ENCODE results near the gene SNRPA1.
A peak's percentile ranks its signal among the peaks of the same experiment; 100 is the strongest.
"Not testable (repeated sequence)": the region's sequence is repeated elsewhere in the genome, so short reads cannot be mapped to it uniquely, and the experiment has no call there.

Gene SNRPA1

DNA sequence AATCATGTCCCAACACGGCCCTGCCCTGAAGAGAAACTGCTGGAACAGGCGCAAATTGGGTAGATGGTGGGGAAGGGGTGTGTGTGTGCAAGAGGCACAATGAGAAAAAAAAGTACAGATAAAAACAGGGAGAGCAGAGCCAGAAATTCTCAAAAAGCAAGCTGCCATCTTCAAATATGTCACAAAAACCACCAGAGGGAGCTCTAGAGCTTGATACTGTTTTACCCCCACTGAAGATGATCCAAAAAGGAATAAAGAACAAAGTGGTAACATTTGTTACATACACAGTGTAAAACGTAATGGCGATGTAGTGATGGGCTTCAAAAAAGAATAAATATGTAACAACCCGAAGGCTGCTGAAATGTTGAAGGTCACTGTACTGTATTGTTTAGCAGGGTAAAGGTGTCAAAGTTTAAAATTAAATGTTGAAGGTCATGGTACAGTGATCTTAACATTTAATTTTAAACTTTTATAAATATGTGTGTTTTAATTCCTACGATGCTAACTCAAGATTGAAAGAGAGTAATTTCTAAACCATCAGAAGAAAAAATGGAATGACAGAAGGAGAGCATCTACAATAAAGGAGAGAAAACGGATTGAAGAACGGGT is 6.0 kb downstream of the SNRPA1 start:
- TF ChIP-seq, protein P1, sequence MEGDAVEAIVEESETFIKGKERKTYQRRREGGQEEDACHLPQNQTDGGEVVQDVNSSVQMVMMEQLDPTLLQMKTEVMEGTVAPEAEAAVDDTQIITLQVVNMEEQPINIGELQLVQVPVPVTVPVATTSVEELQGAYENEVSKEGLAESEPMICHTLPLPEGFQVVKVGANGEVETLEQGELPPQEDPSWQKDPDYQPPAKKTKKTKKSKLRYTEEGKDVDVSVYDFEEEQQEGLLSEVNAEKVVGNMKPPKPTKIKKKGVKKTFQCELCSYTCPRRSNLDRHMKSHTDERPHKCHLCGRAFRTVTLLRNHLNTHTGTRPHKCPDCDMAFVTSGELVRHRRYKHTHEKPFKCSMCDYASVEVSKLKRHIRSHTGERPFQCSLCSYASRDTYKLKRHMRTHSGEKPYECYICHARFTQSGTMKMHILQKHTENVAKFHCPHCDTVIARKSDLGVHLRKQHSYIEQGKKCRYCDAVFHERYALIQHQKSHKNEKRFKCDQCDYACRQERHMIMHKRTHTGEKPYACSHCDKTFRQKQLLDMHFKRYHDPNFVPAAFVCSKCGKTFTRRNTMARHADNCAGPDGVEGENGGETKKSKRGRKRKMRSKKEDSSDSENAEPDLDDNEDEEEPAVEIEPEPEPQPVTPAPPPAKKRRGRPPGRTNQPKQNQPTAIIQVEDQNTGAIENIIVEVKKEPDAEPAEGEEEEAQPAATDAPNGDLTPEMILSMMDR (IDR thresholded peaks at IDR 0.05; ENCODE audit: borderline replicate concordance, insufficient read depth, low read depth, low read length) = peak; percentile 47; the same call in 1 of the 2 replicates
- H3K4me3 ChIP-seq (ENCODE audit: low read depth, low read length) = no peak overlapping the region

DNA sequence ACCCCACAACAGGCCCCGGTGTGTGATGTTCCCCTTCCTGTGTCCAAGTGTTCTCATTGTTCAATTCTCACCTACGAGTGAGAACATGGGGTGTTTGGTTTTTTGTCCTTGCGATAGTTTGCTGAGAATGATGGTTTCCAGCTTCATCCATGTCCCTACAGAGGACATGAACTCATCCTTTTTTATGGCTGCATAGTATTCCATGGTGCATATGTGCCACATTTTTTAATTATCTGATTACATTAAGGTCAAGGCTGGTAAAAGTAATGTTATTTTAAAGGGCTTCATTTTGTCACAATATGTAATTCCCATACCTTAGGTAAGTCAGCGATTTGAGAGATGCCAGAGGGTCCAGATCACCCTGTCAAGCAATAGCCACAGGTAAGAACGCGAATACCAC is 7.7 kb downstream of the SNRPA1 start:
- H3K4me3 ChIP-seq (ENCODE audit: low read depth, low read length) = not testable (repeated sequence)

DNA sequence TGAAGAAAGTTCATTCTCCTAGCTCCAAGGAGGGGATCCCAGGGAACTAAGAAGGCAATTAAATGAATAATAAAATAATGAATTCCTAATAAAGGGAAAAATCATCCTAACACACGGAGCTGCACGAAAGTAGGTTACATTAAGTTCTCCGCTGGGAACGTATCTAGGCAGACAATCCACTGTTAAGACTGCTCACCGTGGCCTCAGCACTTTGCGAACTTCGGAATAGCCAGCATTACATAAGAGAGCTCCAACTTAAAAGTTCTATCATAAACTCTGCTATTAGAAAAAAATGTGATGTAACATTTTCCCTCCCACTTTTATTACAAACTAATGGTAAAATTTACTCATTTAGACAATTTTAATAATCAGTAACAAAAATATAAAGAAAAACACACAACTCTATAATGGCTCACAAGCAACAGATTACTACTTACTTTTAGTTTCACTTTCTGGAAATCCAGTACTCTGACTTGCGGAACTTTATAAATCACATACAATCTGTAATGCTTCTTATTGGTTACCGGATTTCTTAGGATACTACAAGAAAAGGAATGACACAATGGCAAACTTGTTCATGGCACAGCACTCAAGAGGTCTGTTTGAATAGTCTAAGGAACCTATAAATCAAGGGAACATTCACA is 8.5 kb downstream of the SNRPA1 start:
- TF ChIP-seq, protein P1 (IDR thresholded peaks at IDR 0.05; ENCODE audit: borderline replicate concordance, insufficient read depth, low read depth, low read length) = no peak
- H3K4me3 ChIP-seq (ENCODE audit: low read depth, low read length) = no peak overlapping the region

DNA sequence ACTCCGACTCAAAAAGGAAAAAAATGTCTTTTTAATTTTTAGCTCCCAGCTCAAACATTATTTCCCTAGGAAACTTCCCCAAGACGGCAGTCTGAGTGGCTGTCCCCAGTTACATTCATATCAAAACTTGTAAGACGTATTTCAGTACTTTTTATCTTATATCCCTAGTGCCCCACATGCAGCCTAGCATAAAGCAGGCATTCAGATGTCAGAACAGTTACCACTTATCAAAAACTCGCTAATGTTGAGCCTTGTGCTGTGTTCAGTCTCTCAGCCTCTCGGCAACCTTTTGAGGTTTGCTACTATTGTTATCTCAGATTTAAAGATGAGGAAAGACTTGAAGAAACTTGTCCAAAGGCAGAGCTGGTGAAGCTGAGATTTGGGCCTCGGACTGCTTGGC is 11.1 kb downstream of the SNRPA1 start:
- H3K4me3 ChIP-seq (ENCODE audit: low read depth, low read length) = no peak overlapping the region
- TF ChIP-seq, protein P1 (IDR thresholded peaks at IDR 0.05; ENCODE audit: borderline replicate concordance, insufficient read depth, low read depth, low read length) = no peak

DNA sequence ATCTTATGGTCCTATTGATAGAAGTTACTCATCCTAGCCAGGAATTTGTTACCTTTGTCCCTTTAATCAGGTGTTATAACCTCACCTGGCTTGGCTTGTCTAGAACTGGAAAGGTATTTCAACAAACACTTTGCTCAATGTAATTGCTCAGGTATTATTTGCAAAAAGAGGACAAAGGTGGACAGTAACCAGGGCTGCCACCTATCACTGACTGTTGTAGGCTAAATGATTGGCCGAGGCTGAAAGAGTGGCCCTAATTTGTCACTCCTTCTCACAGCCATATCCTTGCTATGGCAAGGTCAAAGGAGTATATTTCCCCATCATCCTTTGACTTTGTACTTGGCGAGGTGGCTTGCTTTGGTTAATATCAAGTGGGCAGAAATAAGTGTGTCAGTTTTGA is 15.0 kb downstream of the SNRPA1 start:
- TF ChIP-seq, protein P1 (IDR thresholded peaks at IDR 0.05; ENCODE audit: borderline replicate concordance, insufficient read depth, low read depth, low read length) = no peak
- H3K4me3 ChIP-seq (ENCODE audit: low read depth, low read length) = no peak overlapping the region

DNA sequence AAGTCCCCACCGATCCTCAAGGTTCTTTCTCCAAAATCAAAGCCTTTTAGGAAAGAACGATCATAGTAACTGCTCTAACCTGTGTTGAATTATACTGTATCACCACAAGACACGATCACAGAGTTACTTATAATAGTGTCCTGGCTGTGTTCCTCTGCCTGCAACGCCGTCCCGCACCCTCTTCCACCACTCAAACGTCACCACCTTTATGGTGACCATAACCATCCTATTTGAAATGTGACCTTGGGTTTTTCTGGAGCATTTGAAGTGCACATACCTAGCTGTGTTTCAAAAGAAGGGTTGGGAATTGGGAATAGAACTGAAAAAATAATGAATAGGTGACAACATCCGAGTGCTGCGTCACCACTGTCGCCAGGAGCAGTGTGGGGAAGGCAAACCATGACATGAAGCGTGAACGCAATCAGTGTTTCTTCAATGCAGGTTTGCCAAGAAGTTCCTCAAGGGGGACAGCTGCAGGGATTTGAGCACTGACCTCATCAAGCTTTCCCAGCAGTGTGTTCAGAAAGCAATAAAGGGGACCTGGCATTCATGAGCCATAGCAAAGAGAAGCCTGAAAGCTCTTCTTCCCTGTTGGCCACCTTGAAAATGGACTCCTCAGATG is 17.0 kb downstream of the SNRPA1 start:
- H3K4me3 ChIP-seq (ENCODE audit: low read depth, low read length) = no peak overlapping the region
- TF ChIP-seq, protein P1 (IDR thresholded peaks at IDR 0.05; ENCODE audit: borderline replicate concordance, insufficient read depth, low read depth, low read length) = no peak

DNA sequence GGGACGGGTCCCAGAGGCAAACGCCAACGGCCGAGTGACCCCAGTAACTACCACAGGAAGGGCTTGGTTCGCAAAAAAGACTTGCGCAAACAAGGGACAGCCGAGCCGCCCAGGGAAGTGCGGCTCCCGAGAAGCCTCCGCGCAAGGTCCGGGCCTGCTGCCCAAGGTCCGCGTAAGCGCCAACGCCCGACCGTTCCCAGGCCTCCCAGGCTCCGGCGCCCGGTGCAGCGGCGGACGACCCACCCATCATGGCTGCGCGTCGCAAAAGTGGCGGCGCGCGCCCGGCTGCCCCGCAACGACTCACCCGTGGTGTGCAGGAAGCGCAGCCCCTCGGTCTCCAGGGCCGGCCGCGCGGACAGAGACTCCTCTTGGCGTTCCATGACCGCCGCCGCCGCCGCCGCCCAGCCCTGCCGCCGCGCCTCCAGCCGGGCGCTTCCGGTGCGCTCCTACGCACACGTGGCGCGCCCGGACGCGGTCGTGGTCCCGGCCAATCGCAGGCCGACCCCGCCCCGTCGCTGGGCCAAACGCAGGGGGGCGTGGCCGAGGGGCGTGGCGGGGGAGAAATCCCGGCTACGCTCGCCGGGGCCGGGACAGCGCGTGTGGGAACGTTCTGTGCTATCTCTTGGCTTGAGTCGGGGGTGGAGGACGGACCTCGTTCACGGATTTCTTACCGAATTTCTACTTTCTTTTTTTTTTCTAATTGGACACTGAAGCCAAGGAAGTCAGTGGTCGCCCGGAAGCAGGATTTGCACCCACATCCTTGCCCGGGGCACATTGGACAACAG is 17.8 kb downstream of the SNRPA1 start, which contains the start of gene SELENOS:
TSS of gene SELENOS (minus strand) at position 448 of the 785 bp plus-strand sequence. CDS start at position 380, 68 bp downstream.
- TF ChIP-seq, protein P1 (IDR thresholded peaks at IDR 0.05; ENCODE audit: borderline replicate concordance, insufficient read depth, low read depth, low read length) = no peak
- peak within 1 kb of the TSS; percentile 97 for H3K4me3 ChIP-seq (ENCODE audit: low read depth, low read length)
